Measurements from ENCODE around the gene PATL1. TPM values are rescaled to one million over a fixed set of nuclear protein-coding genes. Genes with fewer than 3 reads are reported as not detected.

The PATL1 gene
- total and polyA plus RNA-seq, 2 donors (not counting 1 experiment from before 2014, with no cell fraction given), result 40.8 to 45.0 TPM

GRCh38 chr11:59668188-59668949, 468 bp downstream of the PATL1 start:
- H4K20me1 ChIP-seq (ENCODE audit: control insufficient read depth, insufficient read depth, low read length, poor library complexity, severe bottlenecking), result peaks cover 14% of the 10 kb centered on the region
- peak overlapping the region; percentile 85 for H3K9ac ChIP-seq (ENCODE audit: low read length)
- peaks cover 20% of the 10 kb centered on the region in 2 donors for H3K4me1 ChIP-seq (ENCODE audit: control insufficient read depth in 2 of 2, insufficient read depth in 2 of 2, low read length in 2 of 2)
- H3K27ac Mint-ChIP-seq, result peak overlapping the region; percentile 94
- peak overlapping the region; percentile 98 to 100 for H3K27ac ChIP-seq (ENCODE audit: low read length in 2 of 2)
- H3K4me3 Mint-ChIP-seq, result peak overlapping the region; percentile 98
- H3K79me2 ChIP-seq (ENCODE audit: control insufficient read depth, insufficient read depth, low read length), result peaks cover 55% of the 10 kb centered on the region
- H3K4me3 ChIP-seq (ENCODE audit: control extremely low read depth in 1 of 5, extremely low read depth in 1 of 5, insufficient read depth in 1 of 5, low read depth in 2 of 5, low read length in 4 of 5), result peak overlapping the region; percentile 52 to 93 (median 86)
- H2AFZ ChIP-seq (ENCODE audit: insufficient read depth, low read depth, low read length, poor library complexity, severe bottlenecking), result peak overlapping the region; percentile 82
- ChIA-PET CTCF (interaction anchor here (0.9 to 1.8 kb wide), 11 partner anchors 12 to 133 kb away, joined by 3 to 9 read pairs (median 4); partner anchors contain the start of gene OSBP), POLR2A (interaction anchor here (0.6 to 2.4 kb wide), 8 partner anchors 26 to 1286 kb away, joined by 3 to 40 read pairs (median 3); partner anchors contain the start of genes MRPL16 and OSBP)
- H3K27me3 ChIP-seq (replicated peaks in 1 of 4; ENCODE audit: control extremely low read depth in 1 of 4, control insufficient read depth in 3 of 4, insufficient read depth in 4 of 4, low read length in 3 of 4), result no peaks in the 10 kb centered on the region
- peaks cover 3 to 34% of the 10 kb centered on the region in 2 experiments for H3K36me3 ChIP-seq (replicated peaks in 1 of 2; ENCODE audit: control extremely low read depth in 1 of 2, control insufficient read depth in 1 of 2, extremely low read depth in 1 of 2, insufficient read depth in 2 of 2, low read length in 1 of 2)
- DNase-seq (peak; percentile 83), ATAC-seq (ENCODE audit: low read depth) (peak; percentile 21)
- H3K9me3 ChIP-seq (ENCODE audit: control extremely low read depth in 1 of 3, control insufficient read depth in 2 of 3, insufficient read depth in 1 of 3, low read length in 2 of 3), result no peaks in the 10 kb centered on the region
- H3K4me2 ChIP-seq (replicated peaks; ENCODE audit: low read depth, low read length, poor library complexity, severe bottlenecking), result peak overlapping the region; percentile 96
- H3K27me3 Mint-ChIP-seq, result no peaks in the 10 kb centered on the region
- TF ChIP-seq, protein P1, sequence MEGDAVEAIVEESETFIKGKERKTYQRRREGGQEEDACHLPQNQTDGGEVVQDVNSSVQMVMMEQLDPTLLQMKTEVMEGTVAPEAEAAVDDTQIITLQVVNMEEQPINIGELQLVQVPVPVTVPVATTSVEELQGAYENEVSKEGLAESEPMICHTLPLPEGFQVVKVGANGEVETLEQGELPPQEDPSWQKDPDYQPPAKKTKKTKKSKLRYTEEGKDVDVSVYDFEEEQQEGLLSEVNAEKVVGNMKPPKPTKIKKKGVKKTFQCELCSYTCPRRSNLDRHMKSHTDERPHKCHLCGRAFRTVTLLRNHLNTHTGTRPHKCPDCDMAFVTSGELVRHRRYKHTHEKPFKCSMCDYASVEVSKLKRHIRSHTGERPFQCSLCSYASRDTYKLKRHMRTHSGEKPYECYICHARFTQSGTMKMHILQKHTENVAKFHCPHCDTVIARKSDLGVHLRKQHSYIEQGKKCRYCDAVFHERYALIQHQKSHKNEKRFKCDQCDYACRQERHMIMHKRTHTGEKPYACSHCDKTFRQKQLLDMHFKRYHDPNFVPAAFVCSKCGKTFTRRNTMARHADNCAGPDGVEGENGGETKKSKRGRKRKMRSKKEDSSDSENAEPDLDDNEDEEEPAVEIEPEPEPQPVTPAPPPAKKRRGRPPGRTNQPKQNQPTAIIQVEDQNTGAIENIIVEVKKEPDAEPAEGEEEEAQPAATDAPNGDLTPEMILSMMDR (IDR thresholded peaks at IDR 0.05), result peak; percentile 20
- no peak for TF ChIP-seq EZH2 (IDR thresholded peaks at IDR 0.05; ENCODE audit: borderline replicate concordance, insufficient read depth, low read depth, low read length, poor library complexity, severe bottlenecking)
- no peaks in the 10 kb centered on the region for H3K9me3 Mint-ChIP-seq (ENCODE audit: insufficient read depth)
- intact Hi-C loops (cut with micrococcal nuclease), result loop anchor here (2.0 to 10.0 kb wide), 5 partner anchors 86 to 1246 kb away; partner anchors contain the start of genes DTX4, MRPL16, STX3 and TMEM109
- 0% methylated on average over 3 of the region's 39 CpGs for WGBS (ENCODE audit: insufficient coverage)
- H3K4me1 Mint-ChIP-seq, result peaks cover 33% of the 10 kb centered on the region

DNA sequence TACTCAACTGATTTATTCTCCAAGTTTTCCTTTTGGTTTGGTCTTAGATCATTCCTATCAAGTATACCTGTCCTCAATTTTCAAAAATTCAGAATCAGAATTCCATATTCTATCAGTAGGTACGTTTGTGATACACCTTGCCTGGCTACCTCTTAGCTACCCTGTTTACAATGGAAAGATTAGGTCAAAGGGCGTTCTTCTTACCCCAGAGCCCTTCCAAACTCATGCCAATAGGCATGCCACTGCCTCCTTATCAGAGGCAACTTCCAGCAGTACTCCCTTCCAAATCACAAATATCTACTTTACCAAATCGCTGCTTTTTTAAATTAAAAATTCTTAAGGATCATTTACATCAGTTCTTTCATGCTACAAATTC, 1.0 kb downstream of the PATL1 start:
- Histone ChIP-seq H3K36me3 (replicated peaks in 1 of 2; ENCODE audit: control extremely low read depth in 1 of 2, control insufficient read depth in 1 of 2, extremely low read depth in 1 of 2, insufficient read depth in 2 of 2, low read length in 1 of 2) (peaks cover 3 to 35% of the 10 kb centered on the region in 2 experiments), H3K9ac (ENCODE audit: low read length) (peak overlapping the region; percentile 85), H4K20me1 (ENCODE audit: control insufficient read depth, insufficient read depth, low read length, poor library complexity, severe bottlenecking) (peaks cover 14% of the 10 kb centered on the region), H3K79me2 (ENCODE audit: control insufficient read depth, insufficient read depth, low read length) (peaks cover 55% of the 10 kb centered on the region), H3K9me3 (ENCODE audit: control extremely low read depth in 1 of 3, control insufficient read depth in 2 of 3, insufficient read depth in 1 of 3, low read length in 2 of 3) (no peaks in the 10 kb centered on the region), H3K4me1 (ENCODE audit: control insufficient read depth in 2 of 2, insufficient read depth in 2 of 2, low read length in 2 of 2) (peaks cover 20% of the 10 kb centered on the region in 2 donors), H3K4me2 (replicated peaks; ENCODE audit: low read depth, low read length, poor library complexity, severe bottlenecking) (peak overlapping the region; percentile 96), H3K4me3 (ENCODE audit: control extremely low read depth in 1 of 5, extremely low read depth in 1 of 5, insufficient read depth in 1 of 5, low read depth in 2 of 5, low read length in 4 of 5) (peak overlapping the region; percentile 52 to 93 (median 86)), H3K27ac (ENCODE audit: low read length in 2 of 2) (peak overlapping the region; percentile 98 to 100), H3K27me3 (replicated peaks in 1 of 4; ENCODE audit: control extremely low read depth in 1 of 4, control insufficient read depth in 3 of 4, insufficient read depth in 4 of 4, low read length in 3 of 4) (no peaks in the 10 kb centered on the region), H2AFZ (ENCODE audit: insufficient read depth, low read depth, low read length, poor library complexity, severe bottlenecking) (peak overlapping the region; percentile 82)
- TF ChIP-seq EZH2 (IDR thresholded peaks at IDR 0.05; ENCODE audit: borderline replicate concordance, insufficient read depth, low read depth, low read length, poor library complexity, severe bottlenecking), result no peak
- TF ChIP-seq, protein P1 (IDR thresholded peaks at IDR 0.05), result no peak
- peaks cover 35% of the 10 kb centered on the region for H3K4me1 Mint-ChIP-seq
- ATAC-seq (ENCODE audit: low read depth) (no peak), DNase-seq (no peak)
- peak overlapping the region; percentile 98 for H3K4me3 Mint-ChIP-seq
- 82% methylated on average over 1 of the region's 3 CpGs for WGBS (ENCODE audit: insufficient coverage)
- ChIA-PET CTCF (interaction anchor here (1.4 kb wide), 1 partner anchor 102 kb away, joined by 3 read pairs; no protein-coding TSS in a partner anchor), POLR2A (no interaction called here)
- H3K27me3 Mint-ChIP-seq, result no peaks in the 10 kb centered on the region
- no peaks in the 10 kb centered on the region for H3K9me3 Mint-ChIP-seq (ENCODE audit: insufficient read depth)
- intact Hi-C loops (cut with micrococcal nuclease), result loop anchor here (2.0 to 10.0 kb wide), 5 partner anchors 87 to 1247 kb away; partner anchors contain the start of genes DTX4, MRPL16, STX3 and TMEM109
- peak overlapping the region; percentile 94 for H3K27ac Mint-ChIP-seq
